ENCODE measurements around the gene ENOX1. TPM values are rescaled to one million over a fixed set of nuclear protein-coding genes. Genes with fewer than 3 reads are reported as not detected.

Gene ENOX1
- total RNA-seq, 1 donor: 7.4 TPM

DNA sequence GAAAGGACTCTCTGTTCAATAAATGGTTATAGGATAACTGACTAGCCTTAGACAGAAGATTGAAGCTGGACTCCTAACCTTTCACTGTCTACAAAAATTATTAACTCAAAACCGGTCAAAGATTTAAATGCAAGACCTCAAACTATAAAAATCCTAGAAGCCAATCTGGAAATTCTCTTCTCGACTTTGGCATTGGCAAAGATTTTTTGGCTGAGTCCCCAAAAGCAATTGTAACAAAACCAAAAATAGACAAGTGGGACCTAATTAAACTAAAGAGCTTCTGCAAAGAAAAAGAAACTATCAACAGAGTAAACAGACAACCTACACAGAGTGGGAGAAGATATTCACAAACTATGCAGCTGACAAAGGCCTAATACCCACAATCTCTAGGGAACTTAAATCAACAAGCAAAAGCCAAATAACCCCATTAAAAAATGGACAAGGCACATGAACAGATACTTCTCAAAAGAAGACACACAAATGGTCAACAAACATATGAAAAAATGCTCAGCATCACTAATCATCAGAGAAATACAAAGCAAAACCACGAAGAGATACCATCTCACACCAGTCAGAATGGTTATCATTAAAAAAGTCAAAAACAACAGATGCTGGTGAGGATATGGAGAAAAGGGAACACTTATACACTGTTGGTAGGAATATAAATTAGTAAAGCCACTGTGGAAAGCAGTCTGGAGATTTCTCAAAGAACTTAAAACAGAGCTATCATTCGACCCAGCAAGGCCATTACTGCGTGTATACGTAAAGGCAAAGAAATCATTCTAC is 497.1 kb downstream of the ENOX1 start:
- H3K4me3 ChIP-seq (ENCODE audit: low read depth, low read length): no peak overlapping the region
- DNase-seq (ENCODE audit: low read depth): no peak
- TF ChIP-seq, protein P1, sequence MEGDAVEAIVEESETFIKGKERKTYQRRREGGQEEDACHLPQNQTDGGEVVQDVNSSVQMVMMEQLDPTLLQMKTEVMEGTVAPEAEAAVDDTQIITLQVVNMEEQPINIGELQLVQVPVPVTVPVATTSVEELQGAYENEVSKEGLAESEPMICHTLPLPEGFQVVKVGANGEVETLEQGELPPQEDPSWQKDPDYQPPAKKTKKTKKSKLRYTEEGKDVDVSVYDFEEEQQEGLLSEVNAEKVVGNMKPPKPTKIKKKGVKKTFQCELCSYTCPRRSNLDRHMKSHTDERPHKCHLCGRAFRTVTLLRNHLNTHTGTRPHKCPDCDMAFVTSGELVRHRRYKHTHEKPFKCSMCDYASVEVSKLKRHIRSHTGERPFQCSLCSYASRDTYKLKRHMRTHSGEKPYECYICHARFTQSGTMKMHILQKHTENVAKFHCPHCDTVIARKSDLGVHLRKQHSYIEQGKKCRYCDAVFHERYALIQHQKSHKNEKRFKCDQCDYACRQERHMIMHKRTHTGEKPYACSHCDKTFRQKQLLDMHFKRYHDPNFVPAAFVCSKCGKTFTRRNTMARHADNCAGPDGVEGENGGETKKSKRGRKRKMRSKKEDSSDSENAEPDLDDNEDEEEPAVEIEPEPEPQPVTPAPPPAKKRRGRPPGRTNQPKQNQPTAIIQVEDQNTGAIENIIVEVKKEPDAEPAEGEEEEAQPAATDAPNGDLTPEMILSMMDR (IDR thresholded peaks at IDR 0.05; ENCODE audit: insufficient read depth, low read length): no peak

DNA sequence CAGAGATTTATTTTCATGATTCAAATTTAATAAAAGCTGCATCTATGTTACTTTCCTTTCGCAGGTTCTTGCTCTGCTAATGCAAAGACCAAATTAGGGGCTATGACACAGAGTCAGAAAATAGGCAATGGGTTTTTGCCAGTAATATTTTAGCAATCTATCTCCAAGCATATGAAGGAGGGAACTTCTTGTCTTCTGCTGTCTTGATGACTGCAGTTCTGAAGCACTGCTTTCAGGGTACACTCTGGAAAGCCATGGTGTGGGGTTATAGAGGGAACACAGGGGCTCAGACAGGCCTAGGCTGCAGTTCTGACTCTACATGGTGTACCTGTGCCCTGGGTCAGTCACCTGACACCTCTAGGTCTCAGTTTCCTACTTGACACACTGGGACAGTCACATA is 500.0 kb downstream of the ENOX1 start:
- TF ChIP-seq, protein P1 (IDR thresholded peaks at IDR 0.05; ENCODE audit: insufficient read depth, low read length): no peak
- H3K4me3 ChIP-seq (ENCODE audit: low read depth, low read length): no peak overlapping the region
- no peak for DNase-seq (ENCODE audit: low read depth)

DNA sequence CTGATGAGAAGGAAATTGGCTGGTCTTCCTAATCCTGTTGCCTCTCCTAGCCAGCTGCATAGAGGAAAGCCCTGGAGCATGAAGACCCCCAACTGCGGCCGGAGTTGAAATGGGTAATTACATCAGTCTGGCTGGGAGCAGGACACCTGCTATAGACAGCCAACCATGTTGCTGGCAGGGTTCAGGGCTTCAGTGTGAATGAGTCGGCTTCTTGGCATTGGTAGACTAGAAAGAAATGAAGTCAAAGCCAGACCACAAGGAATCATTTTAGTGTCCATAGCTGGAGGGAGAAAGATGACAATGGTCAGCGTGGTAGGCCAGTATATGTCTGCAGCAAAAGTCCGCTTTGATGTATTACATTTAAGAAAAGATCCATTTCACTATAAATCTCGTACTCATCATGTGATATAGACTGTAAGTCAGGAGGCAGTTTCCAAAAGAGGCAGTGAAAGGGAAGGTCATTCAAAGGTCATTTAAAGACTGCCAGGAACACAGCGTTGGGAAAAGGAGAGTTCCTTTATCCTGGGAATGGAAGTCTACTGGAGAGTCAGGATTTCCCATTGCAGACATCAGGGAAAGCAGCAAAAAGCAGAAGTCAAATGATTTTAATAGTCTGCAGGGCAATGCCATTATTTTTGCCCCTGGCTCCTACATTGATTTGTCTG is 500.7 kb downstream of the ENOX1 start:
- DNase-seq (ENCODE audit: low read depth): peak; percentile 69
- no peak overlapping the region for H3K4me3 ChIP-seq (ENCODE audit: low read depth, low read length)
- TF ChIP-seq, protein P1 (IDR thresholded peaks at IDR 0.05; ENCODE audit: insufficient read depth, low read length): no peak

DNA sequence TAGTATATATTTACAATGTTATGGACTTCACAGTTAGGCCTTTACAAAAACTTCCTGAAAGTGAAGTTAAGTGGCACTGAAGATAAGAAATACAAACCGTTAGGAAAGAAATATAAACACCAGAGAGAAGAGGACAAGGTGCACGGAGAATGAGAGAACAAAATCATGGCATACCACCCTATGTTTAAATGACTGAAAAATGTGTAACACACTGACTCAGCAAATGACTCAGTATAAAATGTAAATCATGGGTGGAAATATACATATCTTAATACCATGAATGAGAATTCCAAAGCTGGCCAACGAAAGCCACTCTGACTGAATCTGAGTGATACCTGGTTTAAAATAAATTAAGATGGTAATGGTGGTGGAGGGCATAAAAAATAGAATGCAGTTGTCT is 502.6 kb downstream of the ENOX1 start:
- peak; percentile 66 for DNase-seq (ENCODE audit: low read depth)
- no peak overlapping the region for H3K4me3 ChIP-seq (ENCODE audit: low read depth, low read length)
- TF ChIP-seq, protein P1 (IDR thresholded peaks at IDR 0.05; ENCODE audit: insufficient read depth, low read length): no peak

DNA sequence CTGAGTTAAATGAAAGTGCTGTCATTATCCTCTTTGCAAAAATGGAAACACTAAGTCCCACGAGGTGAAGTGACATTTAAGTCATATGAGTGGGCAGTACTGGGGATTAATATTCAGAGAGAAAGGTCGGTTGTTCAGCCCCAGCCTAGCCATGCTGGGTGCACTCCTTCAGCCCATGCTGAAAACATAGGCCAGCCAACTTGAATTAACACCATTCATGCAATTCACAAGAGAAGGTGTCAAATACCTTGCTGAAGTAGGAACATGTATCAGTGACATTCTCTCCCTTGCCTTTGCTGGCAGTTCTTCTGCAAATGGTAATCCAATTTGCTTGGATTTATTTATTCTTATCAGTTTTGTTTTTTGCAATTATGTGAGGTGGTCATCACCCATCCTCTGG is 507.1 kb downstream of the ENOX1 start:
- no peak for DNase-seq (ENCODE audit: low read depth)
- TF ChIP-seq, protein P1 (IDR thresholded peaks at IDR 0.05; ENCODE audit: insufficient read depth, low read length): no peak
- no peak overlapping the region for H3K4me3 ChIP-seq (ENCODE audit: low read depth, low read length)

DNA sequence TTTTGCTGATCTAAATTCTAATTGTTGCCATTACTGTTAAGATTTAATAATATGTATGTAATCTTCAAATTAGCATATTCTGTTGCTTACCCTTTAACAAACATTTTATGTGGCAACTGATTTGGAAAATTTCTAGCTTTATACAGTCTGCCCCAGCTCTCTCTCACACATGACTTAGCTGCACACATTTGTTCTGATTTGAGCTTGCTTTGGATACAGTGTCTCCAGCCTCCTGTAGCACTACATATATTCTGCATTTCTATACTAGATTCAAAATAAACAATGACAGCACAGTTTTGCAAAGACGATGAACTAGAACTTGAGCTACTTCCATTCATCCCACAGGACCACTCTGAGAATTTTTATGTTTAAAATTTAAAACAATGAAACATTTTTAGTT is 508.6 kb downstream of the ENOX1 start:
- DNase-seq (ENCODE audit: low read depth): no peak
- no peak overlapping the region for H3K4me3 ChIP-seq (ENCODE audit: low read depth, low read length)
- TF ChIP-seq, protein P1 (IDR thresholded peaks at IDR 0.05; ENCODE audit: insufficient read depth, low read length): no peak
